OCI-LY3 (cell line): ENCODE data around the gene IQSEC1.

Experiments used
- CTCF ChIP-seq: fragments of 200-600, 300-600 bp; sonication (generic); IDR thresholded peaks from 2 replicates; pipeline ENCODE4 v1.5.1; 2014; ENCODE audit warnings: antibody characterized with exemption, low read length, low read depth
- EZH2phosphoT487 ChIP-seq: fragments of 200-600 bp; shearing (Covaris generic); IDR thresholded peaks from 2 replicates; pipeline ENCODE4 v1.6.1; 2018; ENCODE audit warnings: antibody characterized with exemption, mixed run types, low read depth

- no peak for TF ChIP-seq CTCF
- no peak for TF ChIP-seq EZH2phosphoT487
These were observed 14.7 kb downstream of the IQSEC1 start for GRCh38 chr3:13058346-13059120.
